NCI-H2029 treated with DMSO at 0.1 percent for 48 hours (cell line): ENCODE measurements around the gene DYNLRB1.
A peak's percentile ranks its signal among the peaks of the same experiment; 100 is the strongest.

ENCODE experiments used
- DNase-seq: peaks from one replicate; lab custom pipeline; 2025; lab: John Stamatoyannopoulos, UW

The DYNLRB1 gene

DNA sequence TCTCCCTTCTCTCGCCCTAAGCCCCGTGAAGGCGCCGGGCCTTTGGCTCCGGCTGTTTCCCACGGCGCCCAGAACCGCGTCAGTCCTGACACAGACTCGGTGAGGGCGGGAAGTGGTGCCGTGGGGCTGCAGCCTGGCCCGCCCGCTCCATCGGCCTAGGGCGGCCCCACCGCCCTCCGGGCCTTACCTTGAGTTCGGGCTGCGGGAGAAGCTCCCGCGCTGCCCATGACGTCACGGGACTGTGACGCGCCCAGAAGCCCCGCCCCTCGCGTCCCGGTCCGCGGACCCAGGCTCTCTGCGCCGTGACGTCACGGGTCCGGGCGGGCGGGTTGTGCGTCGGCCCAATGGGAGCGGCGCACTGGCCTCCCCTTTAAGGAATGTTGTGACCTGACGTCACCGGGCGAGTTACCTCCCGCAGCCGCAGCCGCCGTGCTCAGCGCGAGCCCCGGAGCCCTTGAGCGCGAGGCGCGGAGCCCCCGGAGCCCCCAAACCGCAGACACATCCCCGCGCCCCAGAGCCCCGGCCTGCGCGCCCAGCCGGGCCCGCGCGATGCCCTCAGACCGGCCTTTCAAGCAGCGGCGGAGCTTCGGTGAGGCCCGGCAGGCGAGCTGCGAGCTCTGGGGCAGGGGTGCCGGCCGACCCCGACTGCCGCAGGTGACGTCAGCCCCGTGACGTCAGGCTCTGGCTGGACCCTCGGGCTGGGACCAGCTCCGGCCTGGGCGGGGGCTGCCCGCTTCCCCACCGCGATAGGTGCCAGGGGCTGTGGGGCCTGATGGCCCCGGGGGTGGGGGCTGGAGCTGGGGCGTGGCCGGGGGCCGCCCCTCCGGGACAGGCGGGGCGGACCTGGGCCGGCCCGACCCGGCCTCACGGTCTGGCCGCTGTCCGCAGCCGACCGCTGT, 42.3 kb downstream of the DYNLRB1 start, which contains the start of gene MAP1LC3A:
MAP1LC3A (plus strand) TSS at position 399 of the 899 bp plus-strand sequence; CDS start at position 550, 151 bp downstream.
- DNase-seq, result peak; percentile 64

DNA sequence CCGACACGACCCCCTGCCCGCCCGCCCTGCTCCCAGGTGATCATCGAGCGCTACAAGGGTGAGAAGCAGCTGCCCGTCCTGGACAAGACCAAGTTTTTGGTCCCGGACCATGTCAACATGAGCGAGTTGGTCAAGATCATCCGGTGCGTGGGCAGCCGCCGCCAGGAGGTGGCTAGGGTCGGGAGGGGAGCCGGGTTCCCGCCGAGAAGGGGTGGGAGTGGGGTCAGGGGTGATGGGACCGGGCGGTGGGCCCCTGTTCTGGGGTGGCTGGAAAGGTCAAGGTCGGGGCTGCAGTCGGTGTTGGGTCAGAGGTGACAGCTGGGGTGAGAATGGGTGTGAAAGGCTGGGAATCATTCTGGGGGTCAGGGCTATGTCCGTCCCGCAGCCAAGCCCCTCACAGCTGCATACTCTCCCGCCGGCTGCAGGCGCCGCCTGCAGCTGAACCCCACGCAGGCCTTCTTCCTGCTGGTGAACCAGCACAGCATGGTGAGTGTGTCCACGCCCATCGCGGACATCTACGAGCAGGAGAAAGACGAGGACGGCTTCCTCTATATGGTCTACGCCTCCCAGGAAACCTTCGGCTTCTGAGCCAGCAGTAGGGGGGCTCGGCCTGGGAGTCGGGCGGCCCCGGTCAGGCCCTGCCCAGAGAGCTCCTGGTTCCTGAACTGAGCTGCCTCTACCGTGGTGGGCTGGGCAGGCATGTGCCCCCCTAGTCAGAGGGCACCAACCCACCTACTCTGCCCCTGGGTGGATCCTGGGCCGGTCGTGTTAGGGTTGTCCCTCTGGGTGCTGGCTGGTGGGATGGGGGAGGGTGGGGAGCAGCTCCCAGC, 43.3 kb downstream of the DYNLRB1 start:
- DNase-seq, result no peak

DNA sequence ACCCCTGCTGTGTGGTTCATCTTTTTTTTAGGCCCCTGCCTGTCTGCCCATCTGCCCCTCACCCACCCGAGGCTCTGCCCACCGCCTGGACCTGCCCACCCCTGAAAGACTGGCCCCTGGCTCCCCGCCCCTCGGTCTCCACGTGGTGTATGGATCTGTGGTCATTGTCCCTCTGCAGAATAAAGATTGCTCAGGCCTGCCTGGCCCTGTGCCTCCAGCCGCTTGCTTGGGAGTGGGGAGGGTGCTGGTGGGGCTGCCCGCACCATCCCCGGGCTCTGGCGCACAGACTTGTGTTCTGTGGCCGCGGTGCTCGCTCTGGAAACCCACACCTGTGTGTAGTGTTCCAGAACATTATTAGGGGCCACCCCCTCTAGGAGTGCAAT, 43.9 kb downstream of the DYNLRB1 start:
- DNase-seq, result no peak

DNA sequence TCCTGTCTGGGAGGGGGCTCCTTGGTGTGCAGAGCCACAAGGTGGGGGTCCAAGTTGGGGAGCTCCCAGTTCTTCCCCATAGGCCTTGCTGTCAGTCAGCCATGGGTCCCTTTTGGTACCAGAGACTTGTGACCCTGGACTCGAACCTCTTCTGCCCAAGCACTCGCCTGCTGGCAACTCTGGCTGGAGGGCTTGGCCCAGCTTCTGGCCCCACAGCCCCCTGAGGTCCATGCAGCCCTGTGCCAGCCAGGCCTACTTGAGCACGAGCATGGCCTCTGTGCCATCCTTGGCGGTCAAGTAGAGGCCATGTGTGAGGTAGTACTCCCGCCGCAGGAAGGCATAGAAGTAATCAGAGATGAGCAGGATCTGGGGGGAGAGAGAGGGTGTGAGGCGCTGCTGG, 44.4 kb downstream of the DYNLRB1 start:
- no peak for DNase-seq

DNA sequence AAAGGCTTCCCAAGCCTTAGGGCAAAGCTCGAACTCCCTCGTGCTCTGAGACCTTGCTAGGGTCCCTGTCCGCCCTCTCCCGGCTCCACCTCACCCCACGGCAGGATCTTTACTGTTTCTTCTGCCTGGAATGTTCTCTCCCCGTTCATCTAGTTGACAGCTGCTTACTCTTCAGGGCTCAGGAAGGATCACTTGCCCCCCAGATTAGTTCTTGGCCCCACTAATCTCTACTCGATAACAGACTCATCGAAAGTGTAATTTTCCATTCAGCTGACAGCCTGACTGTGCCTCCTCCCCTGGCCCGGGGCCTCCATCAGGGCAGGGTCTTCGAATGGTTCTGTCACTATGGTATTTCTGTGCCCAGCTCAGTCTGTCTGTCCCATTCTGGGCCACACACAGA, 45.4 kb downstream of the DYNLRB1 start:
- no peak for DNase-seq

DNA sequence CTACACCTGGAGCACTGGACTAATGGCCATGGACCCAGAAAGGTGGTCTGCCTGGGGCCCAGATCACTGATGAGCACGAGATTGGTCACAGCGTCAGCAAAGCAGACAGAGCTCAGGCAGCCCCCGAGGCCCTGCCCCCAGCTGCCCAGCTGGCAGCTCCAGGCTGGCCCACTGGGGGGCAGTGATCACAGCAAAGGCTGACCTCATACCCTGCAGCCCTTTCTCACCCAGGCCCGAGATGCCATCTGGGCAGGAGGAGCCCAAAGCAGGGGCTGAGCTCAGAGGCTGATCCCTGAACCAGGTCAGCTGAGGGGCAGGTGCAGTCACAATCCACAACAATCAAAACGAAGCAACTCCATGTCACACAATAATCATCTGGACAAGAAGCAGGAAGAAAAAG, 46.4 kb downstream of the DYNLRB1 start:
- DNase-seq, result no peak

DNA sequence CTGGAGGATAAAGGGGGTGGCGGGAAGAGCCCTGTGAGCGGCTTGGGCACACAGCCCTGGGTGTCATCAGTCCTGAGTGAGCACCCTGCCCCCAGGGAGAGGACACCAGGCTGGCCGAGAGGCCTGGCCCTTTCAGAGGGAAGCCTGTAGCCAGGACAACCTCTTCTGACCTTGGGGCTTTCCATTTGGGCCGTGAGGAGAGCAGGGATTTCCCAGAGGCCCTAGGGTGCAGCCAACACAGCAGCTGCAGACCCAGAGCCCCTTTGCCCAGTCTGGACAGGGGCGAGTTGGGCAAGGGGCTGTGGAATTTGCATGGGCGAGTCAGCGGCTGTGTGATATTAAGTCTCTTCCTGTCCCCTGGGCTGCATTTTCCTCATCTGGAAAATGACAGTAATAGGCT, 48.6 kb downstream of the DYNLRB1 start:
- no peak for DNase-seq

DNA sequence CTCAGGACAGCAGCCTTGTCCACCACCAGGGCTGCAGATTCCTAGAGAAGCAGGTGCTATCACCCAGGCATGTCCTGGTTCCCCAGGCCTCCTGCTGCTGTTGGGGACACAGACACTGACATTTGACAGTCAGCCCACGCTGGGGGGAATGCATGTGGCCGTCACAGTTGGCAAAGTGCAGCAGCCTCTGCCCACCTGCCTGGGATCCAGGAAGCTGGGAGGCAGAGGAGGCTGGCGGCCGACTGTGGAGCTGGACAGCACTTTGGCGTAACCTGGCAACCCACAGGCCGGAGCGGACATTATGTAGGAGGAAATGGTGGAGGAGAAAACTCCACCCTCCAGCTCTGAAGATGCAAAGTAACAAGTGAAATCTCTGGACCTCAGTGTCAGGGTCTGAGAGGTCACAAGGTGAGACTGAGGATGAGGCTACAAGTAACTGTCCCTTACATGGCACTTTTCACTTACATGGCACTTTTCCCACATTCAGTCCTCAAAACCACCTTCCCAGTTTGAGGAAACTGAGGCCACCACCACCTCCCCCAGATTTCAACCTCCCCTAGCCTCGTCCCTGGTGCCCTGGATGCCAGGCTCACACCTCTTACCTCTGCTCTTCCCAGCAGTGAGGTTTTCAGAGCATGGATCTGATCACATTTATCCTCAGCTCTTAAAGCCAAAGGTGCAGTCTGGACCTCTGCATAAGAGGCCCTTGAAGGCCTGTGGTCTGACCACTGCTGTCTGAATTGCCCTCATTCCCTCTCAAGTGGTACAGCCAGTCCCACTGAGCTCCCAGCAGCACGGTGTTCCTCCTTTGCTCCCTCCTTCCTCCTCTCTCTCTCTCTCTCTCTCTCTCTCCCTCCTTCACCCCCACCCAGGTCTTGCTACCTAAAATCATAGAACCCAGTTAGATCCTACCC, 51.0 kb downstream of the DYNLRB1 start:
- no peak for DNase-seq

DNA sequence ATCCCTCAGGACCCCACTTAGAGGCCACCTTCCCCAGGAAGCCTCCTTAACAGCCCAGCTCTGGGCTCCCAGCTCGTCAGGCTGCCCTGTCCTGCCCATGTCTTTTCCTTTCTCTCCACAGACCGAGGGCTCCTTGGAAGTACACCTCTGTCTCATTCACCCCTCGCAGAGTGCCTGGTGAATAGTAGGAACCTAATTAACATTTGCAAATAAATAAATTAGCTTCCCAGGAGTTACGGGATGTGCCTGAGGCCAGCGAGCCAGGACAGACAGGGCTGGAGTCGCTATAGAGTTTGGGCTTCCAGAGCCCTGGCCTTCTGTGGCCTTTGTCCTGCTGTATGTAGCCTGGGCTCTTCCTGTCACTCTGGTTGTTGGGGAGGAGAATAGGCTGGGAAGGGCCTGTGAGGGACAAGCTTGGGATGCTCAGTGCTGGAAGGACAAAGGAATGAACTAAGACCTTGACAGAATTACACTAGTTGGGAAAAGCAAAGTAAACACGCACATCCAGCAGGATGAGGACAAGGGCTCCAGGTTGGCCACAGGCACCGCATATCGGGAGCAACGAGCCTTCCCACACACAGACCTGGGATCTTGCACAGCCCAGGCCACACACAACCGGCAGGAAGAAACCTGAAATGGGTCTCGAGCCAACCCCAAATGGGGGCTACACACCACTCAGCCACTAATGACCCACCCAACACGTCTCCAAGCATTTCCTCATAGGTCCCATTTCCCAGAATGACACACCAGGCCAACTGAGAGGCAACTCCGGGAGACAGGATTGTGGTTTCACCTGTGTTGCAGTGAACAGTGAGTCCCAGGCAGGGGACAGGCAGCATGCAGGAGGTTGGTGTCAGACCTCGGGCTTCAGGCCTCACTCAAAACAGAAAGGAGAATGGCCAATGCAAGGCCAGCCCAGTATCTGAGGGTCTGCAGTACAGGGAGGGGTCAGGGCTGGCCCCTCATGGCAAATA, 52.0 kb downstream of the DYNLRB1 start:
- DNase-seq, result no peak

DNA sequence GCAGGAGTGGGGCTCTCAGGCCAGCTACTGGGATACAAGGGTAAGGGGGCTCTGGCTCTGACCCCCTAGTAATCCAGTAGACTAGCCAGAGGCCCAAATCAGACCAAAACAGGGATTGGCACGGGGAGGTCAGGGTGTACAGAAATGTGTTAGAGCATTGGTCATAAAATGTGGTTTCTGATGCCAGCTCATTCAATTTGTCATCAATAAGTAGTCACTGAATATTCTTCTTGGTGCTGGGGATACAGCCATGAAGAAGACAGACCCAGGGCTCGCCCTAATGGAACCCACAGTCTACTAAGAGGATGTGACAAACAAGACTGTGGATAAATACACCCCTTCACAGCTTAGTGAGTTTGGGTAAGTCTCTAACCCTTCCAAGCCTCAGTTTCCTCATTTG, 53.4 kb downstream of the DYNLRB1 start:
- DNase-seq, result no peak

DNA sequence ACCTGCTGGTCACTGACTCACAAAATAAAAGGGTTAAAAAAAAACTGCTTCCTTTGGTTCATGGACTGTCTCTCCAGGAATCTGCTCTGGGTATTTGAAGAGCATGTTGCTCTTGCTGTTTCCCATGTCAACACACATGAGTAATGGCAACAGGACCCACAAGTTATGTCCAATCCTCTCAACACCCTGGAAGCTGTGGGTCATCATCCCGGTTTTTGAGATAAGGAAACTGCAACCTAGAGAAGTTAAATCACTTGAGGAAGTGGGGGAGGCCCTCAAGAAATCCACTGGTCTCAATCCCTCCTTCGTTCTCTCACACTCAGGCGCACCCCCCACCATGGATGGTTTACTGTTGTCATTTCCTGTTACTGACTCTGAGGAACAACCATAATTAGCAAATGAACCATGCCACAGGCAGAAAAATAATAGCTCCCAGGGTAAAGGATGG, 54.7 kb downstream of the DYNLRB1 start:
- DNase-seq, result no peak

DNA sequence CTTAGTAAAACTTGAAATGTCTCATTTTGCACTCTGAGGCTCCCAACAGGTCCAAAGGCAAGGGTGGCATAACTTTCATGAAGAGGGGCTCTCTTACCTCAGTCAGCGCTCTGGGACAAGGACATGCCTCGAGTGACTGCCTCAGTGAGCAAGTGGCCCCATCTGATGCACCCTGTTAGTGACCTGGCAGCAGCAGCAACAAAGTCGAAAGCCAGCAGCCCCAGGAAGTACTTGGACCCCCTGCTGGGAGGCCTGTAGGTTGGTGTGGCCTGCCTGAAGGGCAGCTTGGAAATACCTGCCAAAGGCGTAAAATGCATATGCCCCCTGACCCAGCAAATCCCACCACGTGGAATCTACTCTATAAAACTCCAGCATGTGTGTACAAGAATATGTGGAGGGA, 55.5 kb downstream of the DYNLRB1 start:
- DNase-seq, result no peak

DNA sequence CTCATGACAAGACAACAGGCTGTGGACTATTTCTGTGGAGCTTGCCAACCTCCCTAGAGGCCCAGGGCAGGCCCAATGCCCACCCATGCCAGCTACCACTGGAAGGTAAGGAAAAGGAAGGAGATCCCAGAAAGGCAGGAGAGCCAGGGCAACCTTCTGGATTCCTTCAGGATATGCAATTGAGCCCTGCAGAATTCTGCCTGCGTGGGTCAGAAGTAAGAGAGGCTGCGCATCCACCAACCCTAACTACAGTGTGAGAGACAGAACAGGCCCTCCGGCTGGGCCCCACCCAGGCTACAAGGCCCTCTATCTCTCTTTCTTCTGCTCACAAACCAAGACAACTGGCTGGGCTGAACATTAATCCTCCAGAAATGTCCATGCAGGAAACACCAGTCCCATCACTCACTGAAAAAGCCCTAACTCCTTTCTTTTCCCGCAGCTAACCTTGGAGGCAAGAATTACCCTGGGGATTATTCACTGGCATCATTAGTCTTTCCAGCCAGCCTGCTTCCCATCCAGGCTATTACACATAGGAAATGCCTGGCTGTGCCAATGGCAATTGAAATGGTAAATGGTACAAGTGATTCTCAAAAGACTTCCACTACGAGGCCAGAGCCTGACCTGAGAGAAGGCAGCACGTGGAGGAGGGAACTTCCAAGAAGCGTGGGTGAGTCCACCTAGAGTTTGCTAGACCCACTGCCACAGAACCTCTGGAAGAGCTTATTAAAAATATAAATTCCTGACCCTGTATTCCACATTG, 57.5 kb downstream of the DYNLRB1 start:
- no peak for DNase-seq

DNA sequence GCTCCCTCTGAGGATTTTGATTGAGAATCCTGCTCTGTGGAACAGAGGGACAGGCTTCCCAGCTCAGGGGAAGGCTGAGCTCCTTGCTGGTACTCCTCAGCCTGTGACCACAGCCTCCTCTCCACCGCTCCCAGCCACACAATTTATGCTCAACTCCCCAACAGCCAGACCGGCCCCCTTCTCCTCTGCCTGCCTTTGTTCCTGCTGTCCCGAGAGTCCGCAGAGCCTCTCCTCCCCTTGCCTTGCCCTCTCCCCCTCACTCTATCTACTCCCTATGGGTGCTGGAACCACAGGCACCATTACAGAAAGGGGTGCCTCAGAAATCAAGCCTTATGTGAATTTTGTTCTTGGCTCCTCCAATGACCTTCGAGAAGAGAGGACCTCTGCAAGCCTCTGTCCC, 58.2 kb downstream of the DYNLRB1 start:
- no peak for DNase-seq

DNA sequence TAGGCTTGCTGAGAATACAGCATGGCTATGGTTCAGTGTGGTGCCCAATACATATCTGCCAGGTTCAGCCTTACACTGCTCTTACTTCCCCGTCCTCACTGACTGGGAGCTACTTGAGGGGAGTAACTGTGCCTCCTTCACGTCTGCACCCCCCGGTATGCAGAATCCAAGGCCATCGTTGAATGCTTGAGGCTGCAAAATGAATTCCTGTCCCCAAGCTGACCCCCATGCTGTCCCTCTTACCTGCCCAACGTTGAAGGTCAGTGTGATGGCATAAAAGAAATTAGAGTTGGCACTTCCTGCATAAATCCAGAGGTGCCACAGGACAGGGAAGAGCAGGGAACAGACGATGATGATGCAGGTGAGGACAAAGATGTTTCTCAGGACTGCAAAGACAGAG, 58.6 kb downstream of the DYNLRB1 start:
- no peak for DNase-seq

DNA sequence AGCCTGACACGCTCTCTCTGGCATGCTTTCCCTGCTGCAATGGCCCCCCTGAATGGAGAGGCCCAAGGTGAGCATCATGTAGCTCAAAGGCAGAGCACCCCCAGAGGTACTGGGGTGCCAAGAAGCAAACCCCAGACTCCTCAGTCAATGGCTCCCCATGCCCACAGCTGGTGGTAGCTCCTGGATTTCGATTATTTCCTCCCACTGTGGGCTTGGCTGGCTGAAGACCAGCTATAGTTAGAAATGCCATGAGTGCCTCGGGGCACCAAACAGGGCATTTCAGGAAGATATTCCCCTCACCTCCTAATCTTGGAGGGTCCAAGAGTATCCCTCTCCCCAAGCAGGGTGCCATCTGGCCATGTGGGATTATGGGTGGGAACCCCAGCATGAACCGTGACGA, 59.0 kb downstream of the DYNLRB1 start:
- no peak for DNase-seq

DNA sequence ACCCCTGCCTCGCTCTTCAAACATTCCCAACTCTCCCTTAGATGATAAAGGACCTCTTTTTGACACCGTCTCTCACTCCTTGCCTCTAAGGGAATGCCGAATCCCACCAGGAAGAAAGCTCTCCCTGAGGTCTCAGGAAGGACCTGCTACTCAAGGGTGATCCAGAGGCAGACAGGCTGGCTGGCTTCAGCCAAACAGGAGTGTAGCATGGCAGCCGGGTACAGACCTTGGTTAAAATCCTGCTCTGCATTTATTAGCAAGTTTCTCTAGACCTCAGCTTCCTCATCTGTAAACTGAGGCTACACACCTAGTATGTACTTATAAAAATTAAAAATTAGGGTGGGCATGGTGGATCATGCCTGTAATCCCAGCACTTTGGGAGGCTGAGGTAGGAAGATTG, 59.5 kb downstream of the DYNLRB1 start:
- DNase-seq, result no peak

DNA sequence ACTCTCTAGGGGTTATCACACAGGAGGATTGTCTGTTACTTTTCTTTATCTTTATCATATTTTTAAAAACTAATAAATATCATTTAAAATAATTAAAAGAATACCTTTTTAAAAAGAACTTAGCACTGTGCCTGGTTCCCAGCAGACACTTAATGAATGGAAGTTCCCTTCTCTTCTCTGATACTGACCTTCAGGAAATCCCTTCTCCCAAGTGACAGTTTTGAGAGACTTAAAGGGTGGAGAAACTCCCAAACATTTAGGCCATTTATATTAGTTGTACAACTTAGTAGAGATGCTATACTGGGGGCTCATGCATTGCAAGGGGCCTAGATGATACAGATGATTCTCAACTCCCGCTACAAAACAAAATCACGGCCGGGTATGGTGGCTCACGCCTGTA, 60.8 kb downstream of the DYNLRB1 start:
- no peak for DNase-seq

DNA sequence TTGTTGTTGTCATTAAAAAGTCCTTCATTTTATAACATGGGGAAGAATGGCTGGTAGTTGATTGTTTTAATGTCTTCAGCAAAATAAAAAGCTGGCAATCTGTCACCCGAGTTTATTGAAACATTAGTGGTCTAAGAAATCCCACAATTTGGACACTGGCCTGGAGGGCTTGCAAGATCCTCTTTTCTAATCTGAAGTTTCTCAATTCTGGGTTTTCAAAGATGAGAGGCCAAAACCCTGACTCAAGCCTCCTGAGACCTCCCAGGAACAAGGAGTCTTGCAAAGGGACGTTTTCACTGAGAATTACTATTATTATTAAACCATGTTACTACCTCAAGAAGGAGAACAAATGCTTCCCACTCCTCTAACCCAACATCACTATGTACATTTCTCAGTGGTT, 61.8 kb downstream of the DYNLRB1 start:
- DNase-seq, result no peak

DNA sequence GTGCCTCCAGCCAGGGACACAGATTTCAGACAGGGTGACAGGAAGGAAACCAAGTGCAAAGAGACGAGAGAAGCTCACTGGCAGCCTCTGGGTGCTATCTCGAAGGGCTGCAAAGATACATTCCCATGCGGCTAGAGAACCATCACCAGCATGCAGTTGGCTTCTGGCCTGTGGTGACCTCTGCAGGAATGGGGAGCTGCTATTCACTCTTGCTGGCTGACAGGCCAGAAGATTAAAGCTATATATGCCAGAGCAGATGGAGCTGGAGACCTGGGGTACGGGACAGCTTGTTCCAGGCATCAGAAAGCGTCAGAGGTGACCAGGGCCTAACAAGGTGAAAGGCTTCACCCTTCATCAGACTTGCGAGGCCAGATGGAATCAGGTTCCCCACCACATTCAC, 62.3 kb downstream of the DYNLRB1 start:
- DNase-seq, result no peak
